ENCODE results near the gene ZNF385B.

Gene ZNF385B

GRCh38 chr2:179428649-179429048 is 432.8 kb downstream of the ZNF385B start:
- no peak overlapping the region for H3K4me3 Mint-ChIP-seq
- DNase-seq: no peak
- peaks cover 0 to 6% of the 10 kb centered on the region in 2 donors for H3K9me3 Mint-ChIP-seq
- ATAC-seq (replicated peaks): no peak
- H3K36me3 Mint-ChIP-seq (ENCODE audit: insufficient read depth): no peaks in the 10 kb centered on the region
- H3K27me3 Mint-ChIP-seq: no peaks in the 10 kb centered on the region
- H3K27ac Mint-ChIP-seq: no peak overlapping the region
- no peaks in the 10 kb centered on the region for H3K4me1 Mint-ChIP-seq (ENCODE audit: low read depth in 2 of 2)

- DNase-seq (no peak), ATAC-seq (replicated peaks) (no peak)
- no peaks in the 10 kb centered on the region for H3K36me3 Mint-ChIP-seq (ENCODE audit: insufficient read depth)
- no peak overlapping the region for H3K4me3 Mint-ChIP-seq
- no peak overlapping the region for H3K27ac Mint-ChIP-seq
- H3K27me3 Mint-ChIP-seq: no peaks in the 10 kb centered on the region
- H3K4me1 Mint-ChIP-seq (ENCODE audit: low read depth in 2 of 2): no peaks in the 10 kb centered on the region
- peaks cover 0 to under 1% of the 10 kb centered on the region in 2 donors for H3K9me3 Mint-ChIP-seq
These were observed 434.3 kb downstream of the ZNF385B start for GRCh38 chr2:179427065-179427464.

GRCh38 chr2:179424571-179424970 is 436.8 kb downstream of the ZNF385B start:
- H3K4me1 Mint-ChIP-seq (ENCODE audit: low read depth in 2 of 2): no peaks in the 10 kb centered on the region
- no peak for DNase-seq
- H3K27me3 Mint-ChIP-seq: no peaks in the 10 kb centered on the region
- H3K9me3 Mint-ChIP-seq: no peaks in the 10 kb centered on the region
- no peak overlapping the region for H3K4me3 Mint-ChIP-seq
- no peak for ATAC-seq (replicated peaks)
- H3K27ac Mint-ChIP-seq: no peak overlapping the region
- no peaks in the 10 kb centered on the region for H3K36me3 Mint-ChIP-seq (ENCODE audit: insufficient read depth)

- Mint-ChIP-seq H3K9me3 (peaks cover 0 to 4% of the 10 kb centered on the region in 2 donors), H3K4me3 (no peak overlapping the region), H3K27me3 (no peaks in the 10 kb centered on the region), H3K27ac (no peak overlapping the region), H3K36me3 (ENCODE audit: insufficient read depth) (no peaks in the 10 kb centered on the region), H3K4me1 (ENCODE audit: low read depth in 2 of 2) (no peaks in the 10 kb centered on the region)
- ATAC-seq (replicated peaks) (no peak), DNase-seq (no peak)
These were observed 439.3 kb downstream of the ZNF385B start for GRCh38 chr2:179422037-179422643.

GRCh38 chr2:179417436-179417949 is 443.9 kb downstream of the ZNF385B start:
- H3K9me3 Mint-ChIP-seq: peaks cover 0 to 4% of the 10 kb centered on the region in 2 donors
- no peak overlapping the region for H3K4me3 Mint-ChIP-seq
- DNase-seq (no peak), ATAC-seq (replicated peaks) (no peak)
- no peaks in the 10 kb centered on the region for H3K4me1 Mint-ChIP-seq (ENCODE audit: low read depth in 2 of 2)
- no peaks in the 10 kb centered on the region for H3K36me3 Mint-ChIP-seq (ENCODE audit: insufficient read depth)
- H3K27ac Mint-ChIP-seq: no peak overlapping the region
- no peaks in the 10 kb centered on the region for H3K27me3 Mint-ChIP-seq

GRCh38 chr2:179412112-179412511 is 449.3 kb downstream of the ZNF385B start:
- Mint-ChIP-seq H3K9me3 (peaks cover 0 to 2% of the 10 kb centered on the region in 2 donors), H3K27me3 (no peaks in the 10 kb centered on the region), H3K27ac (no peak overlapping the region), H3K36me3 (ENCODE audit: insufficient read depth) (no peaks in the 10 kb centered on the region), H3K4me1 (ENCODE audit: low read depth in 2 of 2) (no peaks in the 10 kb centered on the region), H3K4me3 (no peak overlapping the region)
- ATAC-seq (replicated peaks): no peak
- no peak for DNase-seq

GRCh38 chr2:179410552-179411356 is 450.7 kb downstream of the ZNF385B start:
- Mint-ChIP-seq H3K36me3 (ENCODE audit: insufficient read depth) (no peaks in the 10 kb centered on the region), H3K4me3 (no peak overlapping the region), H3K4me1 (ENCODE audit: low read depth in 2 of 2) (no peaks in the 10 kb centered on the region), H3K9me3 (peaks cover 0 to 2% of the 10 kb centered on the region in 2 donors), H3K27me3 (no peaks in the 10 kb centered on the region), H3K27ac (no peak overlapping the region)
- DNase-seq: no peak
- no peak for ATAC-seq (replicated peaks)

GRCh38 chr2:179403624-179404023 is 457.8 kb downstream of the ZNF385B start:
- H3K27ac Mint-ChIP-seq: no peak overlapping the region
- H3K9me3 Mint-ChIP-seq: peaks cover 4 to 8% of the 10 kb centered on the region in 2 donors
- H3K36me3 Mint-ChIP-seq (ENCODE audit: insufficient read depth): no peaks in the 10 kb centered on the region
- DNase-seq: no peak
- no peaks in the 10 kb centered on the region for H3K4me1 Mint-ChIP-seq (ENCODE audit: low read depth in 2 of 2)
- no peaks in the 10 kb centered on the region for H3K27me3 Mint-ChIP-seq
- no peak for ATAC-seq (replicated peaks)
- H3K4me3 Mint-ChIP-seq: no peak overlapping the region

- H3K36me3 Mint-ChIP-seq (ENCODE audit: insufficient read depth): no peaks in the 10 kb centered on the region
- no peak overlapping the region for H3K27ac Mint-ChIP-seq
- no peak overlapping the region for H3K4me3 Mint-ChIP-seq
- ATAC-seq (replicated peaks) (no peak), DNase-seq (no peak)
- H3K9me3 Mint-ChIP-seq: peaks cover 0 to 5% of the 10 kb centered on the region in 2 donors
- H3K27me3 Mint-ChIP-seq: no peaks in the 10 kb centered on the region
- H3K4me1 Mint-ChIP-seq (ENCODE audit: low read depth in 2 of 2): no peaks in the 10 kb centered on the region
These were observed 467.9 kb downstream of the ZNF385B start for GRCh38 chr2:179393481-179393880.
